Mesenchymal stem cell (in vitro differentiated cells and primary cell): ENCODE results near the gene ZNF600.
"Not testable (repeated sequence)": the region's sequence is repeated elsewhere in the genome, so short reads cannot be mapped to it uniquely, and the experiment has no call there.

Source experiments
- DNase-seq: peaks from one replicate; pipeline ENCODE4 v3.0.0-alpha.2; 2013
- H2AFZ ChIP-seq: one replicate; pipeline ENCODE4 v1.6.1; 2013; ENCODE audit warnings: low read depth, mild to moderate bottlenecking, control low read depth, inconsistent platforms, low read length, moderate library complexity
- H2AK5ac ChIP-seq: 2 replicates; pipeline ENCODE4 v1.6.1; 2013; ENCODE audit warnings: low read length, moderate library complexity, mild to moderate bottlenecking, inconsistent platforms; ENCODE audit not compliant: severe bottlenecking
- H2BK120ac ChIP-seq: one replicate; pipeline ENCODE4 v1.6.1; 2013; ENCODE audit warnings: low read depth, mild to moderate bottlenecking, inconsistent platforms, low read length, moderate library complexity
- H2BK12ac ChIP-seq, 2 experiments: one replicate each; pipeline ENCODE4 v1.6.1; 2013; ENCODE audit warnings: inconsistent platforms in 2 of 2, low read length in 2 of 2, mild to moderate bottlenecking in 2 of 2, moderate library complexity in 2 of 2, control low read depth in 1 of 2
- H2BK15ac ChIP-seq: one replicate; pipeline ENCODE4 v1.6.1; 2013; ENCODE audit warnings: mild to moderate bottlenecking, low read depth, inconsistent platforms; ENCODE audit not compliant: poor library complexity, severe bottlenecking
- H2BK5ac ChIP-seq: 2 replicates; pipeline ENCODE4 v1.6.1; 2013; ENCODE audit warnings: low read depth, mild to moderate bottlenecking, low read length, control low read depth, inconsistent platforms; ENCODE audit not compliant: poor library complexity, severe bottlenecking
- H3K14ac ChIP-seq, 2 experiments: one replicate each; pipeline ENCODE4 v1.6.1; 2013; ENCODE audit warnings: inconsistent platforms in 2 of 2, low read length in 2 of 2, control low read depth in 1 of 2, mild to moderate bottlenecking in 1 of 2, moderate library complexity in 1 of 2
- H3K18ac ChIP-seq, 2 experiments: one replicate each; pipeline ENCODE4 v1.6.1; 2013; ENCODE audit warnings: inconsistent platforms in 2 of 2, low read length in 2 of 2, control low read depth in 1 of 2, low read depth in 1 of 2, mild to moderate bottlenecking in 1 of 2
- H3K23ac ChIP-seq, 2 experiments: one replicate each; pipeline ENCODE4 v1.6.1; 2013; ENCODE audit warnings: inconsistent platforms in 2 of 2, low read length in 2 of 2, mild to moderate bottlenecking in 2 of 2, moderate library complexity in 2 of 2, control low read depth in 1 of 2
- H3K27ac ChIP-seq: 2 replicates; pipeline ENCODE4 v1.5.1; 2013; ENCODE audit warnings: mild to moderate bottlenecking, moderate library complexity, low read length, control low read depth, inconsistent platforms; ENCODE audit not compliant: poor library complexity, severe bottlenecking
- H3K27me3 ChIP-seq, 2 experiments: 2 replicates each; pipeline versions ENCODE4 v1.6.1 to v1.7.0; 2013; ENCODE audit warnings: low read length in 2 of 2, mild to moderate bottlenecking in 2 of 2, moderate library complexity in 2 of 2, control low read depth in 1 of 2, inconsistent platforms in 1 of 2; ENCODE audit not compliant: control insufficient read depth in 1 of 2, insufficient read depth in 1 of 2
- H3K36me3 ChIP-seq, 2 experiments: 2 replicates each; pipeline versions ENCODE4 v1.6.1 to v1.7.0; 2013; ENCODE audit warnings: low read length in 2 of 2, control low read depth in 1 of 2, inconsistent platforms in 1 of 2, low read depth in 1 of 2, mild to moderate bottlenecking in 1 of 2; ENCODE audit not compliant: insufficient read depth in 2 of 2, control insufficient read depth in 1 of 2
- H3K4ac ChIP-seq, 2 experiments: one replicate each; pipeline ENCODE4 v1.6.1; 2013; ENCODE audit warnings: inconsistent platforms in 2 of 2, low read length in 2 of 2, mild to moderate bottlenecking in 2 of 2, moderate library complexity in 2 of 2, control low read depth in 1 of 2, low read depth in 1 of 2
- H3K4me1 ChIP-seq: 2 replicates; pipeline ENCODE4 v1.6.1; 2013; ENCODE audit warnings: low read depth, low read length, control low read depth; ENCODE audit not compliant: control insufficient read depth, insufficient read depth
- H3K4me2 ChIP-seq: 2 replicates; pipeline ENCODE4 v1.6.1; 2013; ENCODE audit warnings: low read length, mild to moderate bottlenecking, inconsistent platforms; ENCODE audit not compliant: poor library complexity, severe bottlenecking
- H3K4me3 ChIP-seq, 2 experiments: 2 replicates each; pipeline versions ENCODE4 v1.5.1 to v1.7.0; 2013; ENCODE audit warnings: low read length in 2 of 2, mild to moderate bottlenecking in 2 of 2, control low read depth in 1 of 2, low read depth in 1 of 2; ENCODE audit not compliant: insufficient read depth in 1 of 2
- H3K79me1 ChIP-seq: replicated peaks from 2 replicates; pipeline ENCODE4 v1.6.1; 2013; ENCODE audit warnings: mild to moderate bottlenecking, control low read depth, low read length, inconsistent platforms; ENCODE audit not compliant: poor library complexity, severe bottlenecking
- H3K9ac ChIP-seq: 2 replicates; pipeline ENCODE4 v1.7.0; 2013; ENCODE audit warnings: mild to moderate bottlenecking, low read length, moderate library complexity
- H3K9me3 ChIP-seq: 2 replicates; pipeline ENCODE4 v1.7.0; 2013; ENCODE audit warnings: mild to moderate bottlenecking, low read length; ENCODE audit not compliant: control insufficient read depth
- H4K8ac ChIP-seq: one replicate; pipeline ENCODE4 v1.6.1; 2013; ENCODE audit warnings: inconsistent platforms, mild to moderate bottlenecking, low read length, moderate library complexity
- H4K91ac ChIP-seq: one replicate; pipeline ENCODE4 v1.6.1; 2013; ENCODE audit warnings: mild to moderate bottlenecking, low read length, inconsistent platforms
- WGBS: methylation state at CpG from one replicate; pipeline ENCODE4 v1.1.7; 2013; ENCODE audit warnings: mixed read lengths; 5-methylcytosine and 5-hydroxymethylcytosine counted together

ZNF600 gene

GRCh38 chr19:52742516-52742915 is 44.1 kb downstream of the ZNF600 start:
- H2BK15ac ChIP-seq = no peak overlapping the region
- H3K4me3 ChIP-seq = no peak overlapping the region
- H3K79me1 ChIP-seq = no peaks in the 10 kb centered on the region
- H3K4me1 ChIP-seq = peaks cover 1% of the 10 kb centered on the region
- no peaks in the 10 kb centered on the region for H3K9me3 ChIP-seq
- H4K8ac ChIP-seq = no peak overlapping the region
- DNase-seq = no peak
- H4K91ac ChIP-seq = no peak overlapping the region
- no peak overlapping the region for H2BK120ac ChIP-seq
- H2AK5ac ChIP-seq = no peak overlapping the region
- H3K36me3 ChIP-seq = no peaks in the 10 kb centered on the region
- H3K18ac ChIP-seq = no peak overlapping the region
- 31% methylated on average over 2 of the region's 3 CpGs for WGBS
- no peaks in the 10 kb centered on the region for H3K27me3 ChIP-seq
- no peak overlapping the region for H3K27ac ChIP-seq
- H3K4me2 ChIP-seq = no peak overlapping the region
- no peak overlapping the region for H3K9ac ChIP-seq
- no peak overlapping the region for H2BK5ac ChIP-seq
- H3K14ac ChIP-seq = no peak overlapping the region
- H3K4ac ChIP-seq = no peak overlapping the region
- H2AFZ ChIP-seq = no peak overlapping the region
- no peak overlapping the region for H3K23ac ChIP-seq
- H2BK12ac ChIP-seq = no peak overlapping the region

GRCh38 chr19:52741951-52742485 is 44.6 kb downstream of the ZNF600 start:
- no peak overlapping the region for H3K4me3 ChIP-seq
- no peak overlapping the region for H3K4ac ChIP-seq
- no peak overlapping the region for H4K8ac ChIP-seq
- H2AFZ ChIP-seq = no peak overlapping the region
- no peaks in the 10 kb centered on the region for H3K27me3 ChIP-seq
- H3K36me3 ChIP-seq = no peaks in the 10 kb centered on the region
- H2AK5ac ChIP-seq = no peak overlapping the region
- DNase-seq = no peak
- no peak overlapping the region for H2BK15ac ChIP-seq
- no peaks in the 10 kb centered on the region for H3K79me1 ChIP-seq
- H3K4me2 ChIP-seq = no peak overlapping the region
- no peak overlapping the region for H2BK12ac ChIP-seq
- H3K23ac ChIP-seq = no peak overlapping the region
- no peak overlapping the region for H2BK5ac ChIP-seq
- no peak overlapping the region for H3K9ac ChIP-seq
- H3K14ac ChIP-seq = no peak overlapping the region
- 54% methylated on average over 5 of the region's 6 CpGs for WGBS
- H3K4me1 ChIP-seq = peaks cover 1% of the 10 kb centered on the region
- no peak overlapping the region for H3K27ac ChIP-seq
- H3K9me3 ChIP-seq = no peaks in the 10 kb centered on the region
- no peak overlapping the region for H2BK120ac ChIP-seq
- no peak overlapping the region for H4K91ac ChIP-seq
- H3K18ac ChIP-seq = no peak overlapping the region

GRCh38 chr19:52741371-52741770 is 45.2 kb downstream of the ZNF600 start:
- not testable (repeated sequence) for H2BK15ac ChIP-seq, H3K9me3 ChIP-seq, H3K4me2 ChIP-seq, H3K18ac ChIP-seq, H2AK5ac ChIP-seq, H3K4me3 ChIP-seq, H3K4me1 ChIP-seq, H2AFZ ChIP-seq, H3K36me3 ChIP-seq, H3K14ac ChIP-seq, H4K91ac ChIP-seq, H3K9ac ChIP-seq, H3K27ac ChIP-seq, H2BK5ac ChIP-seq, H3K79me1 ChIP-seq, H3K27me3 ChIP-seq, H2BK12ac ChIP-seq, DNase-seq, H2BK120ac ChIP-seq, H4K8ac ChIP-seq, H3K23ac ChIP-seq, H3K4ac ChIP-seq
- WGBS = 35% methylated on average over 7 of the region's 7 CpGs

- Histone ChIP-seq H3K4me3 (no peak overlapping the region), H3K4ac (no peak overlapping the region), H4K8ac (no peak overlapping the region), H3K23ac (no peak overlapping the region), H3K27ac (no peak overlapping the region), H2AK5ac (no peak overlapping the region), H2BK5ac (no peak overlapping the region), H3K27me3 (no peaks in the 10 kb centered on the region), H3K36me3 (no peaks in the 10 kb centered on the region), H3K9ac (no peak overlapping the region), H3K9me3 (no peaks in the 10 kb centered on the region), H4K91ac (no peak overlapping the region), H3K14ac (no peak overlapping the region), H3K79me1 (no peaks in the 10 kb centered on the region), H2BK120ac (no peak overlapping the region), H3K18ac (no peak overlapping the region), H3K4me2 (no peak overlapping the region), H2BK15ac (no peak overlapping the region), H2AFZ (no peak overlapping the region), H2BK12ac (no peak overlapping the region), H3K4me1 (peaks cover 6% of the 10 kb centered on the region)
- DNase-seq = no peak
- 83% methylated on average over 14 of the region's 14 CpGs for WGBS
These were observed 47.0 kb downstream of the ZNF600 start for GRCh38 chr19:52739576-52739975.
